K562 (cell line): ENCODE data around the gene PEX5L. TPM values are rescaled to one million over a fixed set of nuclear protein-coding genes. Genes with fewer than 3 reads are reported as not detected.

Source experiments
- ATAC-seq: fragments of 200-7000 bp; cut with Tn5 transposase; 3 replicates; pipeline ENCODE4 v1.9.1; 2020; ENCODE audit warnings: moderate library complexity
- BruUV-seq: library from RNA; stranded (reverse); fragments of 400-500 nt; replicated peaks from 2 replicates; lab custom pipeline; 2021; lab: Mats Ljungman, UMichigan
- CTCF ChIA-PET: fragments of 300-600 bp; formaldehyde crosslinking; extraction: SDS; loops from one replicate; lab custom pipeline; 2021; ENCODE audit warnings: low intra/inter-chr PET ratio; lab: Yijun Ruan, JAX
- POLR2A ChIA-PET: fragments of 300-600, 350-650 bp; sonication (Branson Sonifier 250); formaldehyde crosslinking; extraction: SDS; loops from one replicate; lab custom pipeline; 2021; ENCODE audit warnings: antibody characterized with exemption, inconsistent platforms; lab: Yijun Ruan, JAX
- DNase-seq, 4 experiments: peaks; one replicate each; pipeline versions ENCODE4 v3.0.0 to v3.0.0-alpha.2; 2011 to 2018; ENCODE audit warnings: low spot score in 3 of 4, mixed read lengths in 3 of 4; ENCODE audit errors: extremely low read depth in 1 of 4
- FAIRE-seq: peaks from 2 replicates; lab custom pipeline; 2011; peaks lifted over from hg19 to GRCh38; lab: Jason Lieb, UNC
- H2AFZ ChIP-seq: 2 replicates; pipeline ENCODE4 v1.6.0; 2011; ENCODE audit warnings: low read depth, low read length, control low read depth, inconsistent platforms
- H3K27ac ChIP-seq: fragments of 200-600 bp; 3 replicates; pipeline ENCODE4 v1.8.0; 2011; ENCODE audit warnings: low read depth, mild to moderate bottlenecking, control low read depth, inconsistent platforms, low read length, moderate library complexity, mixed read lengths; ENCODE audit errors: extremely low read depth
- H3K27me3 ChIP-seq, 2 experiments: fragments of 300-600 bp in 1 of 2; 2 replicates in 1 of 2; 3 replicates in 1 of 2; pipeline versions ENCODE4 v1.6.0 to v1.8.0; 2011; ENCODE audit warnings: inconsistent platforms in 2 of 2, low read length in 2 of 2, mild to moderate bottlenecking in 1 of 2, mixed read lengths in 1 of 2, moderate library complexity in 1 of 2; ENCODE audit not compliant: control insufficient read depth in 2 of 2, insufficient read depth in 2 of 2
- H3K36me3 ChIP-seq: fragments of 300-600 bp; 3 replicates; pipeline ENCODE4 v1.8.0; 2011; ENCODE audit warnings: mild to moderate bottlenecking, low read length, inconsistent platforms; ENCODE audit not compliant: control insufficient read depth, insufficient read depth
- H3K4me1 ChIP-seq, 2 experiments: fragments of 200-600 bp in 1 of 2; replicated peaks in 1 of 2; 2 replicates in 1 of 2; 3 replicates in 1 of 2; pipeline versions ENCODE4 v1.5.1 to v1.8.0; 2011; ENCODE audit warnings: inconsistent platforms in 2 of 2, low read length in 2 of 2, mild to moderate bottlenecking in 1 of 2, mixed read lengths in 1 of 2, moderate library complexity in 1 of 2; ENCODE audit not compliant: control insufficient read depth in 2 of 2, insufficient read depth in 2 of 2
- H3K4me2 ChIP-seq: 2 replicates; pipeline ENCODE4 v1.6.1; 2011; ENCODE audit warnings: low read length, control low read depth, inconsistent platforms, mixed read lengths; ENCODE audit not compliant: insufficient read depth
- H3K4me3 ChIP-seq: fragments of 200-600 bp; sonication (generic), shearing (Covaris generic); 2 replicates; pipeline ENCODE4 v1.5.1; 2016; ENCODE audit warnings: control low read depth, inconsistent platforms
- H3K79me2 ChIP-seq: fragments of 200-600 bp; 3 replicates; pipeline ENCODE4 v1.8.0; 2011; ENCODE audit warnings: low read length, inconsistent platforms; ENCODE audit not compliant: control insufficient read depth, insufficient read depth
- H3K9ac ChIP-seq, 2 experiments: 2 replicates each; pipeline versions ENCODE4 v1.6.0 to v1.6.1; 2011; ENCODE audit warnings: low read depth in 2 of 2, low read length in 2 of 2, control low read depth in 1 of 2, inconsistent platforms in 1 of 2, mild to moderate bottlenecking in 1 of 2, mixed read lengths in 1 of 2; ENCODE audit not compliant: insufficient read depth in 1 of 2
- H3K9me1 ChIP-seq: one replicate; pipeline ENCODE4 v1.6.0; 2011; ENCODE audit warnings: inconsistent platforms, mild to moderate bottlenecking, low read length, moderate library complexity; ENCODE audit not compliant: control insufficient read depth, insufficient read depth
- H3K9me3 ChIP-seq: replicated peaks from 2 replicates; pipeline ENCODE4 v1.5.1; 2011; ENCODE audit warnings: low read depth, low read length, inconsistent platforms; ENCODE audit not compliant: control insufficient read depth, insufficient read depth
- H4K20me1 ChIP-seq: replicated peaks from 2 replicates; pipeline ENCODE4 v1.6.1; 2011; ENCODE audit warnings: low read length, inconsistent platforms, mixed read lengths; ENCODE audit not compliant: control insufficient read depth, insufficient read depth
- ARHGAP35 ChIP-seq: fragments of 450-650 bp; IDR thresholded peaks from 2 replicates; pipeline ENCODE4 v1.6.1; 2018; ENCODE audit not compliant: partially characterized antibody
- MTA2 ChIP-seq: fragments of 450-650 bp; IDR thresholded peaks from 2 replicates; pipeline ENCODE4 v1.6.1; 2016; ENCODE audit warnings: low read depth
- NCOR1 ChIP-seq: fragments of 450-650 bp; IDR thresholded peaks from 2 replicates; pipeline ENCODE4 v1.6.1; 2016; ENCODE audit warnings: mild to moderate bottlenecking, moderate library complexity
- NFATC3 ChIP-seq: fragments of 450-650 bp; IDR thresholded peaks from 2 replicates; pipeline ENCODE4 v1.6.1; 2017; ENCODE audit warnings: mild to moderate bottlenecking
- NUFIP1 ChIP-seq: fragments of 450-650 bp; IDR thresholded peaks from 2 replicates; pipeline ENCODE4 v1.6.1; 2018; ENCODE audit not compliant: partially characterized antibody
- POLR2B ChIP-seq: fragments of 450-650 bp; IDR thresholded peaks from 2 replicates; pipeline ENCODE4 v1.6.1; 2018; ENCODE audit warnings: low read depth; ENCODE audit not compliant: partially characterized antibody
- POLR3A ChIP-seq: IDR thresholded peaks from 2 replicates; pipeline ENCODE4 v1.6.1; 2011; ENCODE audit warnings: borderline replicate concordance, mild to moderate bottlenecking, moderate library complexity; ENCODE audit not compliant: insufficient read length, insufficient read depth; ENCODE audit errors: extremely low read depth
- RBM14 ChIP-seq: fragments of 200-400 bp; formaldehyde crosslinking; IDR thresholded peaks from 2 replicates; pipeline ENCODE4 v1.6.1; 2018; ENCODE audit warnings: low read depth, mild to moderate bottlenecking, low read length, moderate library complexity, borderline replicate concordance; ENCODE audit not compliant: insufficient read depth
- SRSF9 ChIP-seq: fragments of 200-400 bp; formaldehyde crosslinking; IDR thresholded peaks from 2 replicates; pipeline ENCODE4 v1.6.1; 2017; ENCODE audit warnings: low read depth, low read length, borderline replicate concordance
- XRCC3 ChIP-seq: fragments of 450-650 bp; IDR thresholded peaks from 2 replicates; pipeline ENCODE4 v1.6.1; 2017; ENCODE audit warnings: mild to moderate bottlenecking, moderate library complexity
- ZNF175 ChIP-seq: fragments of 200-800 bp; sonication (Bioruptor generic); IDR thresholded peaks from 2 replicates; pipeline ENCODE4 v1.6.1; 2016; ENCODE audit warnings: low read depth, mild to moderate bottlenecking, missing genetic modification characterization, missing compliant biosample characterization
- ZNF76 ChIP-seq: fragments of 250-450 bp; sonication (Bioruptor Pico); IDR thresholded peaks from 2 replicates; pipeline ENCODE4 v1.4.0; 2020; ENCODE audit warnings: mild to moderate bottlenecking, moderate library complexity, borderline replicate concordance
- ZNF764 ChIP-seq: fragments of 250-450 bp; sonication (Bioruptor Pico); IDR thresholded peaks from 2 replicates; pipeline ENCODE4 v1.4.0; 2020; ENCODE audit warnings: low read depth, mild to moderate bottlenecking, moderate library complexity
- WGBS: fragments of 100-300 bp; shearing (Covaris generic); methylation state at CpG from one replicate; pipeline ENCODE4 v1.1.6; 2016; ENCODE audit warnings: low coverage, mixed read lengths; ENCODE audit not compliant: insufficient coverage; ENCODE audit errors: missing lambda C conversion rate; 5-methylcytosine and 5-hydroxymethylcytosine counted together
- in situ Hi-C: fragments of 300-500 bp; cut with MboI; formaldehyde crosslinking; loops from 4 replicates; pipeline ENCODE4 v1.15.0; 2018; ENCODE audit warnings: inconsistent platforms, mixed read lengths
- intact Hi-C: fragments of 100-400 bp; cut with micrococcal nuclease; formaldehyde crosslinking; loops from 2 replicates; pipeline ENCODE4 v1.14.2; 2022
- polyA plus RNA-seq, 8 experiments: library from polyadenylated mRNA; depleted of rRNA in 4 of 8; stranded (reverse) in 5 of 8; unstranded in 3 of 8; fragments of >200 nt; fragmentation: Nextera tagmentation in 2 of 8; fragmentation: Illumina TruSeq in 1 of 8; extraction: Ambion mirVana in 2 of 8; extraction: Trizol in 1 of 8; gene quantifications; 2 replicates each; pipeline versions ENCODE4 v1.2.1 to v1.2.3, GENCODE V29; 2011 to 2014; ENCODE audit warnings: inconsistent platforms in 1 of 8, missing spikeins in 1 of 8
- total RNA-seq, 7 experiments: library from RNA; depleted of rRNA in 6 of 7; stranded (reverse); fragments of >200 nt in 6 of 7; fragmentation: Illumina TruSeq in 2 of 7; extraction: Trizol in 2 of 7; gene quantifications; 2 replicates each; pipeline versions ENCODE4 v1.2.1 to v1.2.3, GENCODE V29; 2011 to 2021; ENCODE audit warnings: low replicate concordance in 1 of 7
- TF ChIP-seq, protein P1 (sequence below): fragments of 450-650 bp; IDR thresholded peaks from 2 replicates; pipeline ENCODE4 v1.7.1; 2018; ENCODE audit warnings: mild to moderate bottlenecking, low read depth; ENCODE audit not compliant: partially characterized antibody
- TF ChIP-seq, protein P2 (sequence below): fragments of 450-650 bp; formaldehyde crosslinking; IDR thresholded peaks from 2 replicates; pipeline ENCODE4 v1.4.0; 2020; ENCODE audit warnings: mild to moderate bottlenecking, moderate library complexity
- TF ChIP-seq, protein P3 (sequence below): fragments of 450-650 bp; IDR thresholded peaks from 2 replicates; pipeline ENCODE4 v1.6.1; 2017; ENCODE audit warnings: mild to moderate bottlenecking, moderate library complexity

Gene PEX5L
- total and polyA plus RNA-seq, 9 of the 15 experiments (the other 6 are each of a cell fraction or from before 2014, with no cell fraction given): not detected

DNA sequence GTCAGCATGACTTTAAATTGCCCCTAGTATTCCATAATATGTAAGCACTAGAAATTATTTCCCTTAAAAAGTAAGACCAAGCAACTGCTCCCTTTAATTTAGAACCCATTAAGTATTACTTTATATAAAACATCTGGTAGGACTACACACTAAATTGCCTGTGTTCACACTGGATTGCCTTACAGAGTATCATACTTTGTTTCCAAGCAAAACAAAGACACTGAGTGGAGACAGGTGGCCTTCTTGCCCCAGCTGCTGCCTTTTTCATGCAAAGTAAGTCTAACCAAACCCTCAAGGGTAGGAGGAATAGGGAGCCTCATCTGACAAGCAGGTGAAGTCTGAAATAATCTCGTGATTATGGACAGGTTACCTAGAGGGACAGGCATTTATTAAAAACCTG, 87.3 kb downstream of the PEX5L start:
- H3K79me2 ChIP-seq: no peaks in the 10 kb centered on the region
- no peaks in the 10 kb centered on the region for H4K20me1 ChIP-seq
- H3K4me2 ChIP-seq: no peak overlapping the region
- H2AFZ ChIP-seq: no peak overlapping the region
- ChIA-PET CTCF (no interaction called here), POLR2A (no interaction called here)
- no peaks in the 10 kb centered on the region for H3K27me3 ChIP-seq
- no peaks in the 10 kb centered on the region for H3K36me3 ChIP-seq
- no peaks in the 10 kb centered on the region for H3K9me1 ChIP-seq
- no peaks in the 10 kb centered on the region for H3K4me1 ChIP-seq
- intact Hi-C loops (no loop called here), in situ Hi-C loops (no loop called here)
- no peak overlapping the region for H3K27ac ChIP-seq
- no peak overlapping the region for H3K9ac ChIP-seq
- 0% methylated on average over 1 of the region's 1 CpG for WGBS
- ATAC-seq (no peak), DNase-seq (no peak), FAIRE-seq (no peak)
- H3K4me3 ChIP-seq: no peak overlapping the region
- TF ChIP-seq NCOR1 (no peak), ZNF76 (CRISPR knock-in tag) (no peak), SRSF9 (no peak), ARHGAP35 (no peak), NUFIP1 (no peak), NFATC3 (no peak), MTA2 (no peak), ZNF764 (CRISPR knock-in tag) (no peak), RBM14 (no peak), POLR3A (no peak), XRCC3 (no peak), POLR2B (no peak), ZNF175 (CRISPR knock-in tag) (no peak)
- TF ChIP-seq, protein P1, sequence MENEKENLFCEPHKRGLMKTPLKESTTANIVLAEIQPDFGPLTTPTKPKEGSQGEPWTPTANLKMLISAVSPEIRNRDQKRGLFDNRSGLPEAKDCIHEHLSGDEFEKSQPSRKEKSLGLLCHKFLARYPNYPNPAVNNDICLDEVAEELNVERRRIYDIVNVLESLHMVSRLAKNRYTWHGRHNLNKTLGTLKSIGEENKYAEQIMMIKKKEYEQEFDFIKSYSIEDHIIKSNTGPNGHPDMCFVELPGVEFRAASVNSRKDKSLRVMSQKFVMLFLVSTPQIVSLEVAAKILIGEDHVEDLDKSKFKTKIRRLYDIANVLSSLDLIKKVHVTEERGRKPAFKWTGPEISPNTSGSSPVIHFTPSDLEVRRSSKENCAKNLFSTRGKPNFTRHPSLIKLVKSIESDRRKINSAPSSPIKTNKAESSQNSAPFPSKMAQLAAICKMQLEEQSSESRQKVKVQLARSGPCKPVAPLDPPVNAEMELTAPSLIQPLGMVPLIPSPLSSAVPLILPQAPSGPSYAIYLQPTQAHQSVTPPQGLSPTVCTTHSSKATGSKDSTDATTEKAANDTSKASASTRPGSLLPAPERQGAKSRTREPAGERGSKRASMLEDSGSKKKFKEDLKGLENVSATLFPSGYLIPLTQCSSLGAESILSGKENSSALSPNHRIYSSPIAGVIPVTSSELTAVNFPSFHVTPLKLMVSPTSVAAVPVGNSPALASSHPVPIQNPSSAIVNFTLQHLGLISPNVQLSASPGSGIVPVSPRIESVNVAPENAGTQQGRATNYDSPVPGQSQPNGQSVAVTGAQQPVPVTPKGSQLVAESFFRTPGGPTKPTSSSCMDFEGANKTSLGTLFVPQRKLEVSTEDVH: no peak
- TF ChIP-seq, protein P2, sequence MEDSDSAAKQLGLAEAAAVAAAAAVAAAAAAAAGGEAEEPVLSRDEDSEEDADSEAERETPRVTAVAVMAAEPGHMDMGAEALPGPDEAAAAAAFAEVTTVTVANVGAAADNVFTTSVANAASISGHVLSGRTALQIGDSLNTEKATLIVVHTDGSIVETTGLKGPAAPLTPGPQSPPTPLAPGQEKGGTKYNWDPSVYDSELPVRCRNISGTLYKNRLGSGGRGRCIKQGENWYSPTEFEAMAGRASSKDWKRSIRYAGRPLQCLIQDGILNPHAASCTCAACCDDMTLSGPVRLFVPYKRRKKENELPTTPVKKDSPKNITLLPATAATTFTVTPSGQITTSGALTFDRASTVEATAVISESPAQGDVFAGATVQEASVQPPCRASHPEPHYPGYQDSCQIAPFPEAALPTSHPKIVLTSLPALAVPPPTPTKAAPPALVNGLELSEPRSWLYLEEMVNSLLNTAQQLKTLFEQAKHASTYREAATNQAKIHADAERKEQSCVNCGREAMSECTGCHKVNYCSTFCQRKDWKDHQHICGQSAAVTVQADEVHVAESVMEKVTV: no peak
- TF ChIP-seq, protein P3, sequence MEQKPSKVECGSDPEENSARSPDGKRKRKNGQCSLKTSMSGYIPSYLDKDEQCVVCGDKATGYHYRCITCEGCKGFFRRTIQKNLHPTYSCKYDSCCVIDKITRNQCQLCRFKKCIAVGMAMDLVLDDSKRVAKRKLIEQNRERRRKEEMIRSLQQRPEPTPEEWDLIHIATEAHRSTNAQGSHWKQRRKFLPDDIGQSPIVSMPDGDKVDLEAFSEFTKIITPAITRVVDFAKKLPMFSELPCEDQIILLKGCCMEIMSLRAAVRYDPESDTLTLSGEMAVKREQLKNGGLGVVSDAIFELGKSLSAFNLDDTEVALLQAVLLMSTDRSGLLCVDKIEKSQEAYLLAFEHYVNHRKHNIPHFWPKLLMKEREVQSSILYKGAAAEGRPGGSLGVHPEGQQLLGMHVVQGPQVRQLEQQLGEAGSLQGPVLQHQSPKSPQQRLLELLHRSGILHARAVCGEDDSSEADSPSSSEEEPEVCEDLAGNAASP: no peak
- H3K9me3 ChIP-seq: no peaks in the 10 kb centered on the region
- BruUV-seq: no TSS peak
